Measurements from ENCODE around the gene DOCK3. TPM values are rescaled to one million over a fixed set of nuclear protein-coding genes. Genes with fewer than 3 reads are reported as not detected.

DOCK3 gene
- polyA plus RNA-seq, 4 donors, result 1.1 to 1.6 (median 1.4) TPM

Other genes with a start within 250 kb of the DOCK3 start
- gene CACNA2D2, start 171.3 kb upstream of the DOCK3 start, polyA plus RNA-seq (ENCODE audit: insufficient read length in 4 of 4), result 10 to 100 TPM; 14.9 to 18.1 (median 15.2) TPM
- 10 to 100 TPM; 15.0 to 18.4 (median 16.8) TPM for gene C3orf18, start 107.2 kb upstream of the DOCK3 start, polyA plus RNA-seq (ENCODE audit: insufficient read length in 4 of 4)
- gene HEMK1, start 105.4 kb upstream of the DOCK3 start, polyA plus RNA-seq (ENCODE audit: insufficient read length in 4 of 4), result 10 to 100 TPM; 21.9 to 27.6 (median 23.4) TPM
- 10 to 100 TPM; 31.3 to 40.6 (median 36.0) TPM for gene CISH, start 63.2 kb upstream of the DOCK3 start, polyA plus RNA-seq (ENCODE audit: insufficient read length in 4 of 4)
- 10 to 100 TPM; 56.8 to 67.9 (median 60.7) TPM for gene MAPKAPK3, start 57.8 kb upstream of the DOCK3 start, polyA plus RNA-seq (ENCODE audit: insufficient read length in 4 of 4)